IMR-90 (cell line): ENCODE results near the gene OSBPL6. TPM values are rescaled to one million over a fixed set of nuclear protein-coding genes. Genes with fewer than 3 reads are reported as not detected.

Source experiments
- ATAC-seq: fragments of 200-7000 bp; cut with Tn5 transposase; 2 replicates; pipeline ENCODE4 v1.9.1; 2020; ENCODE audit warnings: low read depth, mild to moderate bottlenecking, moderate library complexity
- BruUV-seq: library from RNA; stranded (reverse); fragments of 400-500 nt; replicated peaks from 2 replicates; lab custom pipeline; 2021; lab: Mats Ljungman, UMichigan
- CTCF ChIA-PET: fragments of 300-600 bp; formaldehyde crosslinking; extraction: SDS; loops from one replicate; lab custom pipeline; 2021; ENCODE audit warnings: antibody characterized with exemption; lab: Yijun Ruan, JAX
- POLR2A ChIA-PET: fragments of 300-600 bp; sonication (Branson Sonifier 250); formaldehyde crosslinking; loops from one replicate; lab custom pipeline; 2022; ENCODE audit warnings: antibody characterized with exemption; ENCODE audit not compliant: unreplicated experiment; lab: Charles Lee
- DNase-seq: peaks from one replicate; pipeline ENCODE4 v3.0.0; 2013
- H2AFZ ChIP-seq: replicated peaks from 2 replicates; pipeline ENCODE3; 2013; ENCODE audit warnings: low read length, mild to moderate bottlenecking; ENCODE audit not compliant: poor library complexity
- H2AK5ac ChIP-seq: 2 replicates; pipeline ENCODE4 v1.6.1; 2013; ENCODE audit warnings: low read depth, low read length, inconsistent platforms
- H2AK9ac ChIP-seq: replicated peaks from 2 replicates; pipeline ENCODE3; 2013; ENCODE audit warnings: mild to moderate bottlenecking, low read depth, low read length, moderate library complexity; ENCODE audit not compliant: poor library complexity
- H2BK120ac ChIP-seq: 2 replicates; pipeline ENCODE4 v1.6.1; 2013; ENCODE audit warnings: low read depth, low read length, inconsistent platforms
- H2BK15ac ChIP-seq: 3 replicates; pipeline ENCODE4 v1.6.1; 2013; ENCODE audit warnings: low read depth, low read length, inconsistent platforms
- H2BK20ac ChIP-seq: 2 replicates; pipeline ENCODE4 v1.6.1; 2013; ENCODE audit warnings: low read depth, mild to moderate bottlenecking, inconsistent platforms, low read length, moderate library complexity
- H2BK5ac ChIP-seq: 2 replicates; pipeline ENCODE4 v1.6.1; 2013; ENCODE audit warnings: mild to moderate bottlenecking, low read depth, low read length, inconsistent platforms; ENCODE audit not compliant: poor library complexity, severe bottlenecking
- H3K14ac ChIP-seq: replicated peaks from 2 replicates; pipeline ENCODE4 v1.6.1; 2013; ENCODE audit warnings: low read depth, low read length, inconsistent platforms
- H3K18ac ChIP-seq: 2 replicates; pipeline ENCODE4 v1.6.1; 2013; ENCODE audit warnings: low read depth, low read length, control low read depth
- H3K23ac ChIP-seq: 2 replicates; pipeline ENCODE4 v1.6.1; 2013; ENCODE audit warnings: low read depth, low read length, inconsistent platforms
- H3K27ac ChIP-seq: 2 replicates; pipeline ENCODE4 v1.5.1; 2013; ENCODE audit warnings: mild to moderate bottlenecking, control low read depth, low read length; ENCODE audit not compliant: insufficient read depth
- H3K27me3 ChIP-seq: 2 replicates; pipeline ENCODE4 v1.6.1; 2013; ENCODE audit warnings: low read length; ENCODE audit not compliant: control insufficient read depth, insufficient read depth
- H3K36me3 ChIP-seq: 2 replicates; pipeline ENCODE4 v1.6.1; 2013; ENCODE audit warnings: low read length, mixed read lengths; ENCODE audit not compliant: control insufficient read depth, insufficient read depth
- H3K4ac ChIP-seq: 2 replicates; pipeline ENCODE4 v1.6.1; 2013; ENCODE audit warnings: low read depth, low read length, inconsistent platforms
- H3K4me1 ChIP-seq: 2 replicates; pipeline ENCODE4 v1.6.1; 2013; ENCODE audit warnings: low read length, mixed read lengths; ENCODE audit not compliant: control insufficient read depth, insufficient read depth
- H3K4me2 ChIP-seq: 2 replicates; pipeline ENCODE4 v1.6.1; 2013; ENCODE audit warnings: low read depth, mild to moderate bottlenecking, control low read depth, low read length, moderate library complexity
- H3K4me3 ChIP-seq: 2 replicates; pipeline ENCODE4 v1.5.1; 2013; ENCODE audit warnings: low read depth, mild to moderate bottlenecking, control low read depth, low read length, moderate library complexity; ENCODE audit not compliant: insufficient read depth
- H3K56ac ChIP-seq: 2 replicates; pipeline ENCODE4 v1.6.1; 2013; ENCODE audit warnings: low read length, inconsistent platforms; ENCODE audit not compliant: insufficient read depth; ENCODE audit errors: extremely low read depth
- H3K79me1 ChIP-seq, 2 experiments: 2 replicates each; pipeline ENCODE4 v1.6.1; 2013; ENCODE audit warnings: low read length in 2 of 2, inconsistent platforms in 1 of 2, low read depth in 1 of 2
- H3K9ac ChIP-seq: 2 replicates; pipeline ENCODE4 v1.6.1; 2013; ENCODE audit warnings: low read depth, low read length, control low read depth
- H3K9me1 ChIP-seq: 2 replicates; pipeline ENCODE4 v1.6.1; 2013; ENCODE audit warnings: low read length, inconsistent platforms; ENCODE audit not compliant: insufficient read depth
- H3K9me3 ChIP-seq: 2 replicates; pipeline ENCODE4 v1.6.1; 2013; ENCODE audit warnings: low read length; ENCODE audit not compliant: control insufficient read depth, insufficient read depth
- H4K20me1 ChIP-seq: 2 replicates; pipeline ENCODE4 v1.6.1; 2013; ENCODE audit warnings: low read length, inconsistent platforms; ENCODE audit not compliant: insufficient read depth
- H4K5ac ChIP-seq: 2 replicates; pipeline ENCODE4 v1.6.1; 2013; ENCODE audit warnings: mild to moderate bottlenecking, low read depth, low read length, control low read depth
- H4K8ac ChIP-seq, 2 experiments: 2 replicates each; pipeline ENCODE4 v1.6.1; 2013; ENCODE audit warnings: low read depth in 2 of 2, low read length in 2 of 2, control low read depth in 1 of 2, inconsistent platforms in 1 of 2
- H4K91ac ChIP-seq: 2 replicates; pipeline ENCODE4 v1.6.1; 2013; ENCODE audit warnings: low read depth, low read length, inconsistent platforms; ENCODE audit not compliant: insufficient read depth
- BHLHE40 ChIP-seq: fragments of 150-350 bp; IDR thresholded peaks from 2 replicates; pipeline ENCODE4 v1.6.1; 2016; ENCODE audit warnings: mild to moderate bottlenecking, low read depth, low read length
- CHD1 ChIP-seq: IDR thresholded peaks from 2 replicates; pipeline ENCODE4 v1.6.1; 2012; ENCODE audit warnings: low read depth, low read length, improper control_type of control experiment
- MAFK ChIP-seq: IDR thresholded peaks from 2 replicates; pipeline ENCODE4 v1.6.1; 2012; ENCODE audit warnings: low read depth, low read length, improper control_type of control experiment
- MAZ ChIP-seq: IDR thresholded peaks from 2 replicates; pipeline ENCODE4 v1.6.1; 2012; ENCODE audit warnings: low read depth, mild to moderate bottlenecking, low read length, improper control_type of control experiment, moderate library complexity, borderline replicate concordance
- POLR2A ChIP-seq: IDR thresholded peaks from 2 replicates; pipeline ENCODE4 v1.6.1; 2012; ENCODE audit warnings: mild to moderate bottlenecking, low read depth, low read length
- RAD21 ChIP-seq: IDR thresholded peaks from 2 replicates; pipeline ENCODE4 v1.6.1; 2012; ENCODE audit warnings: low read length, improper control_type of control experiment
- RCOR1 ChIP-seq: IDR thresholded peaks from 2 replicates; pipeline ENCODE4 v1.6.1; 2012; ENCODE audit warnings: mild to moderate bottlenecking, low read length, improper control_type of control experiment; ENCODE audit not compliant: insufficient replicate concordance
- RFX5 ChIP-seq: IDR thresholded peaks from 2 replicates; pipeline ENCODE4 v1.8.0; 2012; ENCODE audit warnings: low read depth, mild to moderate bottlenecking, low read length, moderate library complexity
- SMC3 ChIP-seq: fragments of 150-350 bp; IDR thresholded peaks from 2 replicates; pipeline ENCODE4 v1.6.1; 2016; ENCODE audit warnings: low read depth, mild to moderate bottlenecking, antibody characterized with exemption, low read length, moderate library complexity
- WGBS, 2 experiments: methylation state at CpG; one replicate each; pipeline versions ENCODE4 v1.1.5 to v1.1.7; 2013; ENCODE audit warnings: missing lambda C conversion rate in 2 of 2; ENCODE audit not compliant: insufficient read length in 1 of 2; ENCODE audit errors: extremely low coverage in 2 of 2; 5-methylcytosine and 5-hydroxymethylcytosine counted together
- dilution Hi-C: fragments of 300-500 bp; cut with HindIII; formaldehyde crosslinking; loops from one replicate; pipeline ENCODE4 v1.14.3; 2018; ENCODE audit warnings: low sequenced_read_pairs; ENCODE audit not compliant: unreplicated experiment
- in situ Hi-C: fragments of 300-500 bp; cut with MboI; formaldehyde crosslinking; loops from 3 replicates; pipeline ENCODE4 v1.14.3; 2019; ENCODE audit warnings: low sequenced_read_pairs, inconsistent platforms, mixed read lengths
- intact Hi-C: fragments of 100-400 bp; cut with micrococcal nuclease; formaldehyde crosslinking; loops from 2 replicates; pipeline ENCODE4 v1.10.0; 2022
- polyA plus RNA-seq, 3 experiments: library from polyadenylated mRNA; depleted of rRNA; stranded (reverse); fragments of >200 nt; gene quantifications; 2 replicates each; pipeline ENCODE4 v1.2.3, GENCODE V29; 2012; ENCODE audit warnings: low replicate concordance in 1 of 3
- total RNA-seq: library from RNA; depleted of rRNA; stranded (reverse); fragments of >200 nt; gene quantifications from 2 replicates; pipeline ENCODE4 v1.2.3, GENCODE V29; 2012
- TF ChIP-seq, protein P1 (sequence below): conservative IDR thresholded peaks from 2 replicates; pipeline ENCODE4 v1.5.1; 2012; ENCODE audit warnings: mild to moderate bottlenecking, low read depth, low read length, improper control_type of control experiment

The OSBPL6 gene
- total and polyA plus RNA-seq, 2 of the 4 experiments (the other 2 are of a cell fraction): 3.2 to 3.7 TPM

DNA sequence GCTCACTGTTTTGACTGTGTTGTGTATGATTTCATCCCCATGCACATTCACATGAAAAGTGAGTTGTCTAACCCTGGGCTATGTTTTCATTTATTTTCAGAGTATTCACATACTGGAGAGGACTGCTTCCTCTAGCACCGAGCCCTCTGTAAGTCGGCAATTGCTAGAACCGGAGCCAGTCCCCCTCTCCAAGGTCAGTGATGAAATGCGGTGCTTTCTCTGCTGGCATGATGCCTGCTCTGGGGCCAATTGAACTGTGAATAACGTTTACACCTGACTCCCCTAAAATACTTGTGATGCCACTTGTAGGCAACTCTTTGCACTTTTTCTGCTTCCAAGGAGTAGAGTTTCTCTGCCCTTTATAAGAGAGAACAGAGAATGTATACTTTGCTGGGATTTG, 129.8 kb downstream of the OSBPL6 start:
- BruUV-seq: no TSS peak
- Histone ChIP-seq H4K8ac (no peak overlapping the region), H2BK15ac (no peak overlapping the region), H4K20me1 (no peaks in the 10 kb centered on the region), H2AFZ (no peak overlapping the region), H2AK9ac (no peak overlapping the region), H3K9me3 (no peaks in the 10 kb centered on the region), H3K36me3 (no peaks in the 10 kb centered on the region), H2BK5ac (no peak overlapping the region), H3K18ac (no peak overlapping the region), H3K27ac (no peak overlapping the region), H3K23ac (no peak overlapping the region), H2AK5ac (no peak overlapping the region), H2BK120ac (no peak overlapping the region), H3K4me3 (no peak overlapping the region), H4K91ac (no peak overlapping the region), H3K79me1 (no peaks in the 10 kb centered on the region; a peak in 1 of 4 replicates), H3K4me1 (peaks cover 4% of the 10 kb centered on the region), H3K4ac (no peak overlapping the region), H2BK20ac (no peak overlapping the region), H3K27me3 (no peaks in the 10 kb centered on the region), H3K9me1 (0 out of 2 replicates have a peak, but pooled peaks cover 3% of the 10 kb centered on the region), H4K5ac (no peak overlapping the region), H3K4me2 (no peak overlapping the region), H3K14ac (no peak overlapping the region), H3K56ac (no peak overlapping the region), H3K9ac (no peak overlapping the region)
- intact Hi-C loops (no loop called here), in situ Hi-C loops (no loop called here), dilution Hi-C loops (no loop called here)
- WGBS, 2 experiments: 84% methylated on average over 3 of the region's 5 CpGs; no CpG with 5 or more reads in 1 of the 2 experiments
- DNase-seq (no peak), ATAC-seq (no peak)
- TF ChIP-seq MAZ: no peak
- no peak for TF ChIP-seq CHD1
- TF ChIP-seq, protein P1, sequence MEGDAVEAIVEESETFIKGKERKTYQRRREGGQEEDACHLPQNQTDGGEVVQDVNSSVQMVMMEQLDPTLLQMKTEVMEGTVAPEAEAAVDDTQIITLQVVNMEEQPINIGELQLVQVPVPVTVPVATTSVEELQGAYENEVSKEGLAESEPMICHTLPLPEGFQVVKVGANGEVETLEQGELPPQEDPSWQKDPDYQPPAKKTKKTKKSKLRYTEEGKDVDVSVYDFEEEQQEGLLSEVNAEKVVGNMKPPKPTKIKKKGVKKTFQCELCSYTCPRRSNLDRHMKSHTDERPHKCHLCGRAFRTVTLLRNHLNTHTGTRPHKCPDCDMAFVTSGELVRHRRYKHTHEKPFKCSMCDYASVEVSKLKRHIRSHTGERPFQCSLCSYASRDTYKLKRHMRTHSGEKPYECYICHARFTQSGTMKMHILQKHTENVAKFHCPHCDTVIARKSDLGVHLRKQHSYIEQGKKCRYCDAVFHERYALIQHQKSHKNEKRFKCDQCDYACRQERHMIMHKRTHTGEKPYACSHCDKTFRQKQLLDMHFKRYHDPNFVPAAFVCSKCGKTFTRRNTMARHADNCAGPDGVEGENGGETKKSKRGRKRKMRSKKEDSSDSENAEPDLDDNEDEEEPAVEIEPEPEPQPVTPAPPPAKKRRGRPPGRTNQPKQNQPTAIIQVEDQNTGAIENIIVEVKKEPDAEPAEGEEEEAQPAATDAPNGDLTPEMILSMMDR: no peak
- TF ChIP-seq POLR2A: no peak
- TF ChIP-seq BHLHE40: no peak
- no peak for TF ChIP-seq RAD21
- TF ChIP-seq SMC3: no peak
- TF ChIP-seq RFX5: no peak
- TF ChIP-seq MAFK: no peak
- TF ChIP-seq RCOR1: no peak
- CTCF ChIA-PET: no interaction called here
- POLR2A ChIA-PET: no interaction called here
